ENCODE data around the gene GTF2H4. TPM values are rescaled to one million over a fixed set of nuclear protein-coding genes. Genes with fewer than 3 reads are reported as not detected.
A peak's percentile ranks its signal among the peaks of the same experiment; 100 is the strongest.

Gene GTF2H4
- total RNA-seq, 5 donors from 2014 or later (not counting 1 experiment from before 2014, with no cell fraction given), result 15.5 to 39.2 (median 33.3) TPM

DNA sequence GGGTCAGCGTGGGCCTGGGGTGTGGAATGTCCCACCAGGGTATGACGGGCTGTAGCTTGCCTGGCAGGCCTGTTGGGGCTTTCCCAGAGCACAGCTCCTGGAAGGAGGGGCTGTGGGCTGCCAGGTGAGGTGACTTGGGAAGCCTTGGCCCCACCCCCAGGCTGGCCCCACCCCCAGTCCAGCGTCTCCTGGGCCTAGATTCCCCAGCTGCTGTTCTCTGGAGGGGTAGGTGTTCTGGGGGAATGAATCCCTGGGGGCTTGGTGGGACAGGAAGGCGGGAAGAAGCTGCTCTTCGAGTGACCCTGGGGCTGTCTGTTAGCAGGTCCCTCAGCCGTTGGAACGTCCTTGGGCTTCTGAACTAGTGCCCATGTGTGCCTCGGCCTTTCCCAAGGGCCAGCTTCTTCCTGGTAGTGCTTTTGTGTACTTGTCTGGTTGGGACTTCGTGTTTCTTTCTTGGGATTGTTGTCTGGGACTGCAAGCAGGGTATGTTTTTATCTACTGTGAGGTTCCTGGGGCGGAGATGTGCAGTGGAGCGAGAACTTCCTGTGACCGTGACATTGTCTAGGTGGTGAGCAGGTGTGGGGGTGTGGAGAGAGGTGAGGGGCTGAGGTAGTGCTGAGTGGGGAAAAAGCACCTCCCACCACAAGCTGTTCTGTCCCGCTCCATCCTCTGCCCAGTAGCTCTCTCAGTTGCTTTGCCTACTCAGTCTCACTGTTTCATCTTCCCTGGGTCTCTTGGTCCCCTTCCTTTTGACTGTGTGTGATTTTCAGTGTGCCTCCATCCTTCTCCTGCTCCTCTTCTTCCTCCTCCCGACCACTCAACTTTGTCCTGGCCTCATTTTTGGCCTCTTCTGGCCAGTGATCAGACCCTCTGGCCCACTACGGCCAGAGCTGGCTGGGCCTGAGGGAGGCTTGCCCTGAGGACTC is 25.0 kb upstream of the GTF2H4 start:
- Mint-ChIP-seq H3K4me3 (peak overlapping the region; percentile 72 to 80 (median 75)), H3K27ac (peak overlapping the region; percentile 83 to 89), H3K27me3 (no peaks in the 10 kb centered on the region), H3K9me3 (no peaks in the 10 kb centered on the region), H3K4me1 (peaks cover 27 to 45% (median 42%) of the 10 kb centered on the region in 3 donors), H3K36me3 (no peaks in the 10 kb centered on the region)
- Histone ChIP-seq H3K36me3 (ENCODE audit: control insufficient read depth in 2 of 2, extremely low read depth in 1 of 2, insufficient read depth in 1 of 2, low read length in 1 of 2) (no peaks in the 10 kb centered on the region), H3K9me3 (no peaks in the 10 kb centered on the region), H3K4me3 (ENCODE audit: control insufficient read depth in 1 of 2, extremely low read depth in 1 of 2, low read length in 1 of 2) (peak overlapping the region; percentile 60 to 63), H3K27ac (ENCODE audit: low read length) (no peak overlapping the region), H3K4me1 (ENCODE audit: control insufficient read depth in 1 of 2, extremely low read depth in 1 of 2, insufficient read depth in 2 of 2, low read length in 2 of 2) (peaks cover 23 to 40% of the 10 kb centered on the region in 2 experiments), H3K27me3 (replicated peaks in 1 of 2; ENCODE audit: control insufficient read depth in 2 of 2, extremely low read depth in 1 of 2, insufficient read depth in 2 of 2, low read length in 1 of 2) (peaks cover 0 to 11% of the 10 kb centered on the region in 2 experiments)
- DNase-seq (peak in 5 of 35 experiments; percentile 4 to 34 (median 17)), ATAC-seq (replicated peaks in 1 of 4) (peak in 2 of 4 experiments; percentile 23 to 46)
- POLR2A ChIA-PET, result interaction anchor here in 1 of 2 donors (0.6 kb wide), 2 partner anchors 319 to 518 kb away, joined by 3 to 4 read pairs; no protein-coding TSS in a partner anchor
- CTCF ChIA-PET, result interaction anchor here in 1 of 2 donors (0.6 to 1.2 kb wide), 2 partner anchors 60 to 143 kb away, joined by 5 to 6 read pairs; no protein-coding TSS in a partner anchor
- 74% methylated on average over 10 of the region's 15 CpGs for WGBS (ENCODE audit: insufficient coverage)

DNA sequence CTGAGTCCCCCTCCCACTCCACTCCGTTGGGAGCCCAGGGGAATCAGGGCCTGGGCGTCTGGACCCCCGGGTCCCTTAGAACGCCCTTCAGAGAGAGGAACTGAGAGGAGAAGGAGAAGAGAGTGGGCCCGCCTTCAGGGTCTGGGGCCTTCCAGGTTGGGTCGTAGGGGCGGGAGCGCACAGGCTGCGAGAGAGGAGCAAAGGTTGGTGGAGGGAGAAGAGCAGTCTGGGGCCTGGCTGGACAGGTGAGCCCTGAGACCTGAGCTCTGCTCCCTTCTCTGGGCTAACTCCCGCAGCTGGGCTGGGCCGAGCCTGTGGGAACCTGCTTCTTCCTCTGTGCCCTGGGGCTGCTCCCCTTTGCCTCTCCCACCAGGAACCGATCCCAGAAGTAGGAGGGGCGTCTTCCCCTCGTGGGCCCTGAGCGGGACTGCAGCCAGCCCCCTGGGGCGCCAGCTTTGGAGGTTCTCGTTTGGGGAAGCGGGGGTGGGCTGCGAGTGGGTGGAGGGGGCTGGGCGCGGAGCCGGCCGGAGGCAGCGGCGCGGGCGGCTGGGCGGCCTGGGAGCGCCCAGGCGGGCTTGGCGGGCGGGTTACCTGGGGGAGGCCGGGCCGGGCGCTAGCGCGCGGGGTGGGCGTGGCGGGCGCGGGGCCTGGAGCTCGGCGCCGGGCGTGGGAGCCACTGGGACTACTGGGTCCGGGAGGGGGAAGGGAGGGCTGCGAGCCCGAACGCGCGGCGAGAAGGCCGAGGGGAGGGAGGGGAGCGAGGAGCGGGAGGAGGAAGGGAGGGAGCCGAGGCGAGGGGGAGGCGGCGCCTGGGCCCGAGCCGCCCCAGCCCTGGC is 24.1 kb upstream of the GTF2H4 start, which contains the start of gene DDR1:
Gene DDR1, plus strand, starts transcription at position 835 of the 836 bp plus-strand sequence. CDS start 4,211 bp downstream, outside the sequence.
- CTCF ChIA-PET, result interaction anchor here in 1 of 2 donors (0.6 to 1.2 kb wide), 3 partner anchors 59 to 199 kb away, joined by 3 to 5 read pairs (median 3); no protein-coding TSS in a partner anchor
- H3K4me1 ChIP-seq (ENCODE audit: control insufficient read depth in 1 of 2, extremely low read depth in 1 of 2, insufficient read depth in 2 of 2, low read length in 2 of 2), result peaks cover 23 to 38% of the 10 kb centered on the region in 2 experiments

DNA sequence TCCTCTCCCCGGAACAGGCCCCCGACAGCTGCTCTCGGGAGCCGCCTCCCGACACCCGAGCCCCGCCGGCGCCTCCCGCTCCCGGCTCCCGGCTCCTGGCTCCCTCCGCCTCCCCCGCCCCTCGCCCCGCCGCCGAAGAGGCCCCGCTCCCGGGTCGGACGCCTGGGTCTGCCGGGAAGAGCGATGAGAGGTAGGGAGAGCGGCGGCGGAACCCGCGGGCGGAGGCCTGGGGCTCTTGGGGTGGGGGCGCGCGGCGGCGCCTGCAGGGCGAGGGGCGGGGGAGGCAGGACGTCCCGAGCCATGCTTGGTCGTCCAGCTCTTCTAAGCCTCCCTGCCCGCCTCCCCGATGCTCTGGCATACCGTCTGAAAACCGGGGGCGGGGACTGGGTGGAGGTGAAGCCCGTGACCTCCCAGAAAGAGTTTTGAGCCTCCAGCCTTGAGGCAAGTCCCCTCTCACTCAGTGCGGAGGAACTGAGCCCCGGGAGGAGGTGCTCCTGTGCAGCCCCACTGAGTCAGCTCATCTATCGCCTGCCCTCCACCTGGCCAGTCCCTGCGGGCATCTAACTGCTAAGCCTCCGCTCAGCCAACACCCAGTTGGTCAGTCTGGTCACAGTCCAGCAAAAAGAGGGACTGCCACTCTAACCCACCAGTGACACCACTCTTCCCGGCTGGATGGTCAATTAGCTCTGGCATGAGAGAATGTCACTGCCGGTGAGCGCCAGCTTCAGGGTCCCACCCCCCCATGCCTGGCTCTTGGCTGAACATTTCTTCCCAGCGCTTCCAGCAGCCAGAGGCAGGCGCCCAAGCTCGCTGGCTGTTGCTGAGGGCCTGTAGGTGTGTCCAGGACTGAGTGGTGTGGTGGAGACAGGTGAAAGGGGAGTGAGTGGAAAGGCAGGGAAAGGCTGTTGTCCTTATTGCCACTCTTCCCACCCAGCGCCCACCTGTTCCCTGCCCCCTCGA is 23.2 kb upstream of the GTF2H4 start:
- H3K27me3 ChIP-seq (replicated peaks in 1 of 2; ENCODE audit: control insufficient read depth in 2 of 2, extremely low read depth in 1 of 2, insufficient read depth in 2 of 2, low read length in 1 of 2), result peaks cover 0 to 11% of the 10 kb centered on the region in 2 experiments
- peak overlapping the region; percentile 52 to 63 for H3K4me3 ChIP-seq (ENCODE audit: control insufficient read depth in 1 of 2, extremely low read depth in 1 of 2, low read length in 1 of 2)
- no peak overlapping the region for H3K27ac ChIP-seq (ENCODE audit: low read length)
- peaks cover 5% of the 10 kb centered on the region for H3K36me3 Mint-ChIP-seq
- H3K27me3 Mint-ChIP-seq, result no peaks in the 10 kb centered on the region
- ChIA-PET CTCF (interaction anchor here in 1 of 2 donors (0.6 to 0.7 kb wide), 2 partner anchors 60 to 198 kb away, joined by 3 read pairs; no protein-coding TSS in a partner anchor), POLR2A (interaction anchor here in 1 of 2 donors (0.5 to 0.8 kb wide), 2 partner anchors 86 to 1013 kb away, joined by 3 read pairs; partner anchors contain the start of gene EHMT2)
- H3K9me3 ChIP-seq, result no peaks in the 10 kb centered on the region
- 12% methylated on average over 29 of the region's 59 CpGs for WGBS (ENCODE audit: insufficient coverage)
- peak in 13 of 35 experiments; percentile 12 to 47 (median 21) for DNase-seq
- H3K9me3 Mint-ChIP-seq, result no peaks in the 10 kb centered on the region
- ATAC-seq (replicated peaks in 1 of 4), result peak; percentile 29 to 47 (median 37)
- peaks cover 23 to 38% of the 10 kb centered on the region in 2 experiments for H3K4me1 ChIP-seq (ENCODE audit: control insufficient read depth in 1 of 2, extremely low read depth in 1 of 2, insufficient read depth in 2 of 2, low read length in 2 of 2)
- peaks cover 27 to 38% (median 37%) of the 10 kb centered on the region in 3 donors for H3K4me1 Mint-ChIP-seq
- H3K27ac Mint-ChIP-seq, result peak overlapping the region; percentile 68 to 83
- H3K4me3 Mint-ChIP-seq, result peak overlapping the region; percentile 75 to 80 (median 78)
- peaks cover 3 to 10% of the 10 kb centered on the region in 2 donors for H3K36me3 ChIP-seq (ENCODE audit: control insufficient read depth in 2 of 2, extremely low read depth in 1 of 2, insufficient read depth in 1 of 2, low read length in 1 of 2)

More for the DNA sequence above, 24.1 kb upstream of the GTF2H4 start, which contains the start of gene DDR1:
- Histone ChIP-seq H3K27me3 (replicated peaks in 1 of 2; ENCODE audit: control insufficient read depth in 2 of 2, extremely low read depth in 1 of 2, insufficient read depth in 2 of 2, low read length in 1 of 2) (peaks cover 0 to 11% of the 10 kb centered on the region in 2 experiments), H3K4me3 (ENCODE audit: control insufficient read depth in 1 of 2, extremely low read depth in 1 of 2, low read length in 1 of 2) (peak within 1 kb of the TSS; percentile 60 to 63), H3K36me3 (ENCODE audit: control insufficient read depth in 2 of 2, extremely low read depth in 1 of 2, insufficient read depth in 1 of 2, low read length in 1 of 2) (peaks cover 0 to 4% of the 10 kb centered on the region in 2 donors), H3K27ac (ENCODE audit: low read length) (no peak within 1 kb of the TSS), H3K9me3 (no peaks in the 10 kb centered on the region)
- POLR2A ChIA-PET, result interaction anchor here in 1 of 2 donors (0.5 to 0.8 kb wide), 2 partner anchors 85 to 1014 kb away, joined by 3 read pairs; partner anchors contain the start of gene EHMT2
- no peaks in the 10 kb centered on the region for H3K9me3 Mint-ChIP-seq
- WGBS (ENCODE audit: insufficient coverage), result 11% methylated on average over 46 of the region's 62 CpGs
- DNase-seq, result peak in 25 of 35 experiments; percentile 4 to 63 (median 27)
- H3K36me3 Mint-ChIP-seq, result no peaks in the 10 kb centered on the region
- H3K27me3 Mint-ChIP-seq, result no peaks in the 10 kb centered on the region
- H3K4me3 Mint-ChIP-seq, result peak within 1 kb of the TSS; percentile 75 to 80 (median 78)
- peak; percentile 70 to 78 (median 73) for ATAC-seq (replicated peaks in 1 of 4)
- peak within 1 kb of the TSS; percentile 83 to 89 for H3K27ac Mint-ChIP-seq
- H3K4me1 Mint-ChIP-seq, result peaks cover 27 to 38% (median 38%) of the 10 kb centered on the region in 3 donors

DNA sequence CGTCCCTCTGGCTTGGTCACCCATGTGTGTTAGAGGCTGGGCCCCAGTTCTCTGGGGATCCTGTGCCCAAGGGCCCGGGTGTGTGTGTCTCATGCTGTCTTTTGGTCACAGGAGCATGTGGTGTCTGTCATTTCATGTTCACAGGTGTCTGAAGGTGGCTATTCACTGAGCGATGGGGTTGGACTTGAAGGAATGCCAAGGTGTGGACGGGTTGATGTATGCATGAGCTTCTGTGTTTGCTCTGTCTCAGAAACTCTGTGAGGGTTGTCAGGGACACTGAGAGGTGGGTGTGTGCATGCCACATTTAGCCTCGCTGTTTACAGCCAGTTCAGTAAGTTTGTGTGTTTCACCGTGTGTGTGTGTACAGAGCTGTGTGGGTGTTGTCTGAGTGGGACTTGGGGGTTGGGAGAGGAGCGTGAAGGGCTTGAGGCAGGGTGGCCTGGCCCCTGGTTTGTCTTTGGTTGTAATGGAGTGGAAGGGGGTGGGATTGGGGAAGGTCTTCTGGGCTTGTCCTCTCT is 22.5 kb upstream of the GTF2H4 start:
- POLR2A ChIA-PET, result no interaction called here
- Histone ChIP-seq H3K36me3 (ENCODE audit: control insufficient read depth in 2 of 2, extremely low read depth in 1 of 2, insufficient read depth in 1 of 2, low read length in 1 of 2) (peaks cover 8 to 14% of the 10 kb centered on the region in 2 donors), H3K27ac (ENCODE audit: low read length) (no peak overlapping the region), H3K27me3 (replicated peaks in 1 of 2; ENCODE audit: control insufficient read depth in 2 of 2, extremely low read depth in 1 of 2, insufficient read depth in 2 of 2, low read length in 1 of 2) (peaks cover 0 to 11% of the 10 kb centered on the region in 2 experiments), H3K4me1 (ENCODE audit: control insufficient read depth in 1 of 2, extremely low read depth in 1 of 2, insufficient read depth in 2 of 2, low read length in 2 of 2) (peaks cover 23 to 38% of the 10 kb centered on the region in 2 experiments), H3K9me3 (no peaks in the 10 kb centered on the region), H3K4me3 (ENCODE audit: control insufficient read depth in 1 of 2, extremely low read depth in 1 of 2, low read length in 1 of 2) (peak overlapping the region; percentile 52 to 63)
- DNase-seq, result peak in 2 of 35 experiments; percentile 11 to 20
- H3K27me3 Mint-ChIP-seq, result no peaks in the 10 kb centered on the region
- no peaks in the 10 kb centered on the region for H3K9me3 Mint-ChIP-seq
- H3K27ac Mint-ChIP-seq, result peak overlapping the region; percentile 68 to 83
- peak overlapping the region; percentile 75 to 80 (median 78) for H3K4me3 Mint-ChIP-seq
- CTCF ChIA-PET, result no interaction called here
- peak in 1 of 4 experiments; percentile 26 for ATAC-seq (replicated peaks in 1 of 4)
- WGBS (ENCODE audit: insufficient coverage), result 38% methylated on average over 7 of the region's 7 CpGs
- H3K36me3 Mint-ChIP-seq, result peaks cover 12% of the 10 kb centered on the region
- peaks cover 27 to 38% (median 35%) of the 10 kb centered on the region in 3 donors for H3K4me1 Mint-ChIP-seq

Data from T-cell (primary cell).